Measurements from ENCODE around the gene DNAJC5G.

GRCh38 chr2:27324720-27325119, 49.5 kb downstream of the DNAJC5G start:
- TF ChIP-seq CTCF (tag by site-specific recombination; IDR thresholded peaks at IDR 0.05): no peak
- no peak for TF ChIP-seq ZNF580 (tag by site-specific recombination; IDR thresholded peaks at IDR 0.05)
- TF ChIP-seq KLF9 (tag by site-specific recombination; IDR thresholded peaks at IDR 0.05; ENCODE audit: low read depth): no peak
- no peak for TF ChIP-seq GLI2 (tag by site-specific recombination; IDR thresholded peaks at IDR 0.05; ENCODE audit: borderline replicate concordance, low read depth)
- TF ChIP-seq ZNF350 (tag by site-specific recombination; IDR thresholded peaks at IDR 0.05): no peak
- no peak for TF ChIP-seq PRDM10 (tag by site-specific recombination; IDR thresholded peaks at IDR 0.05)
- TF ChIP-seq ZNF24 (tag by site-specific recombination; IDR thresholded peaks at IDR 0.05): no peak

All from HEK293 (cell line).